HCT116 (cell line): ENCODE results near the gene CTXN3.

ENCODE experiments used
- EZH2 ChIP-seq: fragments of 200-600 bp; sonication (generic); IDR thresholded peaks from 2 replicates; pipeline ENCODE4 v1.6.1; 2017; ENCODE audit warnings: antibody characterized with exemption, mixed run types
- EZH2phosphoT487 ChIP-seq: fragments of 200-600 bp; IDR thresholded peaks from 2 replicates; pipeline ENCODE4 v1.6.1; 2018; ENCODE audit warnings: antibody characterized with exemption, borderline replicate concordance
- POLR2A ChIP-seq: IDR thresholded peaks from 2 replicates; pipeline ENCODE4 v1.7.0; 2011; ENCODE audit warnings: borderline replicate concordance; ENCODE audit not compliant: insufficient read depth, insufficient read length; ENCODE audit errors: extremely low read depth

DNA sequence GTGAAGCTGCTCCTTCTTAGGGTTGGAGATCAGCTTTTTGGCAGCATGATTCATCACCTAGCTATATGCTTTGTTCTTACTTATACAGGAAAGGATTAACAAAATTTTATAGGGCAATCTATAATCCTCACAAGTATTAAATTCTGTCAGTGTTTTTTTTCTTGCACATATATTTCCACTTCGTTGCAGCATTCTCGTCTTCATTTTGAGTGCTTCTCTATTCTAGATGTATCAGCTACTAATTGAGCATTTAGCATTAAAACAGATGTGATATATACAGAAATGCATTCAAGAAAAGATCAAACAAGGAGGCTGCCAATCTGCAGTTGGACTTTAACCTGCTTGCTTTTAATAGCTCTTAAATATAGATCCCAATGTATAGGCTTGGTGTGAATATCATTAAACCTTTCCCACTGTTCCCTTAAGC, 3.6 kb upstream of the CTXN3 start:
- TF ChIP-seq EZH2phosphoT487 (no peak), POLR2A (no peak), EZH2 (no peak)
